NCI-H146 treated with DMSO at 0.1 percent for 48 hours (cell line): ENCODE data around the gene CNOT11.
"Not testable (repeated sequence)": the region's sequence is repeated elsewhere in the genome, so short reads cannot be mapped to it uniquely, and the experiment has no call there.

Experiments used
- DNase-seq: peaks from one replicate; lab custom pipeline; 2025; ENCODE audit not compliant: unreplicated experiment; lab: John Stamatoyannopoulos, UW

CNOT11 gene

GRCh38 chr2:101244899-101245298, 7.8 kb upstream of the CNOT11 start:
- not testable (repeated sequence) for DNase-seq

- DNase-seq, result not testable (repeated sequence)
These were observed 7.2 kb upstream of the CNOT11 start for GRCh38 chr2:101245468-101245867.

- not testable (repeated sequence) for DNase-seq
These were observed 3.9 kb upstream of the CNOT11 start for GRCh38 chr2:101248756-101249155.

GRCh38 chr2:101249826-101250225, 2.9 kb upstream of the CNOT11 start:
- no peak for DNase-seq

- not testable (repeated sequence) for DNase-seq
These were observed 1.4 kb upstream of the CNOT11 start for GRCh38 chr2:101251246-101251781.

GRCh38 chr2:101251844-101252407, 760 bp upstream of the CNOT11 start:
- DNase-seq, result peak; percentile 76

- DNase-seq, result peak; percentile 59
These were observed 472 bp downstream of the CNOT11 start for GRCh38 chr2:101253013-101253702.

GRCh38 chr2:101253703-101254450, 1.2 kb downstream of the CNOT11 start:
- DNase-seq, result no peak

- DNase-seq, result no peak
These were observed 2.8 kb downstream of the CNOT11 start for GRCh38 chr2:101255501-101255900.

GRCh38 chr2:101256316-101256715, 3.6 kb downstream of the CNOT11 start:
- no peak for DNase-seq

GRCh38 chr2:101258804-101259203, 6.1 kb downstream of the CNOT11 start:
- no peak for DNase-seq

- no peak for DNase-seq
These were observed 9.5 kb downstream of the CNOT11 start for GRCh38 chr2:101262142-101262541.

- no peak for DNase-seq
These were observed 10.7 kb downstream of the CNOT11 start for GRCh38 chr2:101263377-101263800.

- DNase-seq, result no peak
These were observed 11.8 kb downstream of the CNOT11 start for GRCh38 chr2:101264360-101264939.

- no peak for DNase-seq
These were observed 13.3 kb downstream of the CNOT11 start for GRCh38 chr2:101265893-101266499.

- DNase-seq, result no peak
These were observed 15.3 kb downstream of the CNOT11 start for GRCh38 chr2:101267671-101268656.

- DNase-seq, result no peak
These were observed 18.1 kb downstream of the CNOT11 start for GRCh38 chr2:101270700-101271259.

- DNase-seq, result no peak
These were observed 19.5 kb downstream of the CNOT11 start for GRCh38 chr2:101272045-101272784.

GRCh38 chr2:101273056-101273455, 20.4 kb downstream of the CNOT11 start:
- DNase-seq, result no peak
